ENCODE results near the gene PCDH9. TPM values are rescaled to one million over a fixed set of nuclear protein-coding genes. Genes with fewer than 3 reads are reported as not detected.
"Not testable (repeated sequence)": the region's sequence is repeated elsewhere in the genome, so short reads cannot be mapped to it uniquely, and the experiment has no call there.

The PCDH9 gene
- polyA plus RNA-seq, 1 donor: 2.1 TPM

DNA sequence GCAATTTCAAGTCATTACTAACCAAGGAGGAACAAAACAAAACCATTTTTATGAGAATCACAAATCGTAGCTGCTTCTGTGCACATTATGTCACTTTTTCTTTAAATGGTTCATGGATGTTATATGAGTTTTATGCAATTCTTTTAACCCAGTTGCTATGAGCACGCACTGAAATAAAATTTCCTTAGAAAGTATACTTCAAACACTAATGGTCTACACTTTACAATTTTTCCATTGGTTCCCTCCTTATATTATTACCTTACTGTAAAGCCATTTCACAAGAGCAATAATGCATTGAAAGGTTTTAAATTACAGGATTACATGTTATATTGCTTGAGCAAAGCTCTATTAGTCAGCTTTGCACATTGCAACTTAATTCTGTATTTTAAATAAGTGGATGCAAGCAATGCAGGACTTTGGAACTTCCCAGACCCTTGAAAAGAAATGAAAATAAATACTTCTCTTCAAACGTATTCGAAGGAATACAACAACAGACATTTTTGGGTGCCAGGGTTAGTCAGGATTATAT lies 318.7 kb downstream of the PCDH9 start:
- no peak for DNase-seq (ENCODE audit: low read depth)

GRCh38 chr13:66899955-66900354 lies 330.2 kb downstream of the PCDH9 start:
- DNase-seq (ENCODE audit: low read depth): no peak

GRCh38 chr13:66896933-66897332 lies 333.2 kb downstream of the PCDH9 start:
- DNase-seq (ENCODE audit: low read depth): no peak

DNA sequence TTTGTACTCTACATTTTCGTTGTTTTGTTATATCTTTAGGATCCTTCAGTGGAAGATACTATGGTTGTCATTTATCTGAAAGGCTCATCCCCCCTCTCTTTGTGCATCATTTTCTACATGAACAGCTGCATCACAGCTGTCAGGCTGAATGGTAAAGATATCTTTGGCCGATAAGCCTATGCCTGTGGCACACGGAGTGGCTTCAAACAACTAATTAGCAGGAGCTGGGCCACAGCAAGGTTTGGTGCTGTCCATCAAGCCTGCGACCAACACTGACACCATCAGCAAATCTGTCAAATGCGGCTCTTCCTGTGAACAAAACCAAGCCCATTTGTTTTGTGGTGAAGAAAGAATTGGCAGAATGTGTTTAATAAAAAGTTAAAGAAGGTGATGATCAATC lies 334.4 kb downstream of the PCDH9 start:
- no peak for DNase-seq (ENCODE audit: low read depth)

GRCh38 chr13:66895320-66895719 lies 334.8 kb downstream of the PCDH9 start:
- no peak for DNase-seq (ENCODE audit: low read depth)

DNA sequence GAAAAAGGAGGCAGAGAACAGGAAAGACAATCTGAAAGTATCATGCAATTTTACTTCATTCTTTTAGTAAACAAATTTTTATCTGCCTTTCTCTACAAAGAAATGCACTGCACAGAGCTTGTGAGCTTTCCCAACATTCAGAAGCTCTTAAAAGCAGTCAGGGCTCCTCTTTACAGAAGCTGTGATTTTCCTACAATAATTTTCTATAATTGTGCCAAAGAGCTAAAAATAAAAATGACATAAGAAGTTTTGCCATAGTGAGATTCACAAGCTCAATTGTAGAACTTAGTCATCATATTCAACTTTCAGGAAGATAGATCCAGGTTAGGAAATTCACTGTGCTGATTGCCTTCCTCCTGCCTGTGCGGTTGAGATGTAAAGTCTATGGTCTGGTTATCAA lies 341.4 kb downstream of the PCDH9 start:
- DNase-seq (ENCODE audit: low read depth): no peak

DNA sequence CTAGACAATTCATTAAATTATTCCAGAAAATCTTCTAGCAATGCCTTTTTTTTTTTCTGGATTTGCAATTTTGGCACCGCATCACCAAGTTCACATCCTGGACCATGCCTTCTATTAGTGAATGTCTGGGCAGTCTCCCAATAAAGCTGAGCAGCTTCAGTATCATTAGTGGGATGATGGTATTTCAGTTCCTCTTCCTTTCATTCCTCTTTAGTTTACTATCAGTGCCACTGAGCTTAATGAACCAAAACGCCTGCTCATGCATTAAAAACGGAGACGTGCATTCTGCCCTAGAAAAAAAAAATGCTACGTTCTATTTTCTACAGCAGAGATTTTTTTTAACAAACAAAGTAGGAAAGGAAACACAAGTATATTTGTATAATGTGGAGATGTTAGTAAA lies 343.0 kb downstream of the PCDH9 start:
- peak; percentile 22 for DNase-seq (ENCODE audit: low read depth)

DNA sequence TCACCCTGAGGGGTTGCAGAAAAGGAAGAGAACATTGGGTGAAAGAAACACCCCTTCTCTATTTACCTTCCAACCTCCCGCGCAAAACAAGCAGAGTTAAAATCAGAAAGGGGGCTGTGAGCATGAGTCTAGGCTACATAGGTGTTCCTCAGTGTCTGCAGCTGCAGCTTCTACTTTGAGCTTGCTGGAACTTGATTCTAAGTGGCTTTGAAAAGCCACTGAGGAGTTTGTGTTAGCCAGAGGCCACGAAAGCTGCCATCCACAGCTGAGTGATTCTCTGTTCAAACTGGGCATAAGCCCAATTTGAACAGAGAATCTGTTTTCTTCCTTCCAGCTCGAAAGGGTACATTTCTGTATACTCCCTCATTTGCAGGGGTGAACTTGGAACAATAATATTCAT lies 343.9 kb downstream of the PCDH9 start:
- no peak for DNase-seq (ENCODE audit: low read depth)

DNA sequence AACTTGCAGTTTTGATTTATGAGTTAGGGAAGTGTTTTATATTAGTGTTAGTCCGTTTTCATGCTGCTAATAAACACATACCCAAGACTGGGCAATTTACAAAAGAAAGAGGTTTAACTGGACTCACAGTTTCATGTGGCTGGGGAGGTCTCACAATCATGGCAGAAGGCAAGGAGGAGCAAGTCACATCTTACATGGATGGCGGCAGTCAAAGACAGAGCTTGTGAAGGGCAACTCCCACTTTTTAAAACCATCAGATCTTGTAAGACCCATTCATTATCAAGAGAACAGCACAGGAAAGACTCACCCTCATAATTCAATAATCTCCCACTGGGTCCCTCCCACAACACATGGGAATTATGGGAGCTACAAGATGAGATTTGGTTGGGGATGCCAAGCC lies 349.0 kb downstream of the PCDH9 start:
- not testable (repeated sequence) for DNase-seq (ENCODE audit: low read depth)

DNA sequence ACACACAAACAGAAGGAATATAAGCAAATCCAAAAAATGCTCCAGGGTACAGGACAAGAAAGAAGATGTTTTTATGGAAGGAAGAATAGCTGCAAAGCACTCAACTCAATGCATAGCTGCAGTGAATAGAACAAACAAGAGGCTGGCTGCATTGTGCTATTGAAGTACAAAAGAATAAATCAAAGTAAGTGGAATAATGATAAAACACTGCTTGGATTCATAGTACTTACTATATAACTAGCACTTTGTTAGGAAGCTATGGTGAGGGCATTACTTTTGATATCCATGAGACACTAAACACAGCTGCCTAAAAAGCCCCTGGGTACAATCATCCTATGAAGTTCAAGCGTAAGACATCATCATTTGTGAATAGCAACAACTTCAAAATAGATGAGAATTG lies 350.1 kb downstream of the PCDH9 start:
- DNase-seq (ENCODE audit: low read depth): no peak

DNA sequence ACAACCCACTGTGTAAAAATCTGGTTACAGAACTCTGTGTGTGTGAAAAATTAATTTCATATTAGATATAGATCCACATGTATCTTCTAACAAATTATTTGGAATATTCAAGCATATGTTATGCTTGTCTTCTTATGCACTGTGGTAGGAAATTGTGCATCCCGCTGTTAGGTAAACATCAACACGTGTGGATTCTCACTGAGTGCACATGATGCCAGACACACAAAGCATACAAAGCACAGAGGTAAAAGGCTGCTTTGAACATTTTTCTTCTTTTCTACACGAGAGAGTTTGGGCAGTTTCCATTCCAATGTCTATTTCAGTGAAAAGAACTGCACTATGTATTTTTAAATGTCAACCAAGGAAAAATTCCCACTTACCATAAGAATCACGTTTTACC lies 354.9 kb downstream of the PCDH9 start:
- DNase-seq (ENCODE audit: low read depth): no peak

DNA sequence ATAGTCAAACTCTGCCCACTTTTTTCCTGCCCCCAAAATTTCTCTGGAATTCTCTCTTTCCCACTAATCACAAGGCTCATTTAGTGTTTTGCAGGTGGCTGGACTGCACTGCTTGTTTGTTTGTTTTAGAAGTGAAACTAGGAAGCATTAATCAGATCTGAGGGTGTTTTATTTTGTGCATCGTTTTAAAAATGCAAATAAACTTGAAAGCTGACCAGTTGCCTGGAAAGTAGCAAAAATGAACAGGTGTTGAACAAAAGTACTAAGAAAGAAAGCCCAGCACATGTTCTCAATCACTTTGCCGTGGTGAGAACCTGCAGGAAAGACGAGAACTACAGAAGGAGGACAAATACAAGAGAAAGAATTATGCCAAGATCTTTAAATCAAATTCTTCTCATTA lies 365.5 kb downstream of the PCDH9 start:
- DNase-seq (ENCODE audit: low read depth): no peak

GRCh38 chr13:66860878-66861417 lies 369.2 kb downstream of the PCDH9 start:
- no peak for DNase-seq (ENCODE audit: low read depth)

GRCh38 chr13:66859934-66860877 lies 369.9 kb downstream of the PCDH9 start:
- no peak for DNase-seq (ENCODE audit: low read depth)

DNA sequence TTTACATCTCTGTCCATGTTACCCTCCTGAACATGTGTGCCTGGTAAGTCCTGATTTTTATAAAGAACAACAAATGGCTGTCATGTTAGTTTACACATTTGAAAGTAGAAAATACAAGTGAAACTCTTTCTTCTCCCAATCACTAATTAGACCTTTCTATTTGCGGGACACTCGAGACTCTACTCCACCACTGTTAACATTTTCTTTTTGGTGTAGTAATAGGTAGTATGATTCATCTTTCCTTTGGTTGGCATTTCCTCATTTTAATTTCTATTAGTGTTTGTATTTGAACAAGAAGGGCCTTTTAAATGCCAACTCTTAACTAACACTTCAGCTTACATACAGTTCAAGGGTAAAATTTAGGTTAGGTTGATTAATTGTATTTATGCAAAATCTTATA lies 371.1 kb downstream of the PCDH9 start:
- DNase-seq (ENCODE audit: low read depth): no peak

DNA sequence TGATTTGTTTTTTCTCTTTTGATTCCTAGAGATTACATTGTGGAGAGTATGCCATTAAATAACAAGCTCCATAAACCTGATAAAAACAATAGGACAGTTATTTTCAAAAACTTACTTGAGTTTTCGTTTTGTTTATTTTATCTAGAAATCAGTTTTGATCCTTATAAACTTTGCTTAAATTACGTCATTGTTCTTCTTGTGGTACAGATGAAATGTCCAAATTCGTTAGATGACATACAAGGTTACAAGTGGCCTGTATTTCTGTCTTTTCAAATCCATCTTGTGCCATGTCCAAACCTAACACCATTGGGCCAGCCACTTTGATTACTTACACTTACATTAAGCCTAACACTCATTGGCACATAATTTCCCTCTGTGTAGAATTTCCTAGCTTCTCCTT lies 372.0 kb downstream of the PCDH9 start:
- DNase-seq (ENCODE audit: low read depth): no peak

GRCh38 chr13:66855131-66855530 lies 375.0 kb downstream of the PCDH9 start:
- DNase-seq (ENCODE audit: low read depth): no peak

- no peak for DNase-seq (ENCODE audit: low read depth)
These were observed 376.6 kb downstream of the PCDH9 start for GRCh38 chr13:66853564-66853963.

DNA sequence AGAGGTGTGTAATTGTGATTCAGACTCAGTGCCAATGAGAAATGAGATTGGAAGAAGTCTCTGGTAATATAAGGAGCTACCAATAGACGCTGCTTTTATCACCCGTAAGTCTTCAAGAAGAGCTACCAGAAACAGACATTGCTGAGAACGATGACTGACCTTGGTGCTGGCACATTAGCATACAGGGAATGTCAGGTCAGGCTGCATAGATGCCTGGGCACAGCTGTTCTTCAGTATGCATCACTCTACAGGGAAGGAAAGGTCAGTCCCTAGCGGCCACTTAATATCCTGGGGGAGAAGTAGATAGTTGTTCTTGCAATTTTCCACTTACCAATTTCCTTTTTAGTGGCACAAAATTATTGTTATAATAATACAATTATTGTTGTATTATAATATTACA lies 380.4 kb downstream of the PCDH9 start:
- no peak for DNase-seq (ENCODE audit: low read depth)

DNA sequence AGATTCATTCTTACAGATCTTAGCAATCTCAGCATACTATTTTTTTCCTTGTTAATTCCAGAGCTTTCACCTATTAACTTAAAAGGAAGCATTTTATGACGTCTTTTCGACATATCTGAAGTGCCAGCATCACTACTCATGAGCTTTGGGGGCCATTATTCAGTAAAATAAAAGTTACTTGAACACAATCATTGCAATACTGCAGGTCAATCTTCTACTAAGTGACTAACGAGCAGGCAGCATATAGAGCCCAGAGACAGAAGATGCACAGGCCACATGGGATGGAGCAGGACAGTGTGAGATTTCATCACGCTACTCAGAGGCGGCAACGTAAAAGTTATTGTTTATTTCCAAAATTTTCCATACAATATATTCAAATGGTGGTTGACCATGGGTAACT lies 382.6 kb downstream of the PCDH9 start:
- no peak for DNase-seq (ENCODE audit: low read depth)

DNA sequence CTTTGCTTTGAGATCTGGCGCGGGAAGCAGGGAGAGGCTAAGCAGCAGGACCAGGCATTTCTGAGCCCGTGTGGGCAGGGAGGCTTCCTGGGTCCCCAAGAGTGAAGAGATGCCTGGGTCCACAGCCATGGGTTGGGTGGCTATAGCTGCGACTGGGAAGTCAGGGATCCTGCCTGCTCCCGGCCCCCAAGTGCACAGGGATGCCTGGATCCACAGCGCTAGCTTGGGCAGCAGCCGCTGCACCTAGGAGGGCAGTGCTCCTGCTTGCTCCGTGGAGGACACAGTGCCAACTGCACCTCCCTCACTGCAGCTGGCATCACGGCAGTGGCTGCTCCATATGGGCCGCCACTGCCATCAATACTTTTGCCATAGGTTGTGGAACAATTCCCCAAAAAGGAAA lies 384.7 kb downstream of the PCDH9 start:
- no peak for DNase-seq (ENCODE audit: low read depth)

- DNase-seq (ENCODE audit: low read depth): no peak
These were observed 385.2 kb downstream of the PCDH9 start for GRCh38 chr13:66844933-66845332.

- no peak for DNase-seq (ENCODE audit: low read depth)
These were observed 387.4 kb downstream of the PCDH9 start for GRCh38 chr13:66842766-66843165.
